ENCODE measurements around the gene KCNS1. TPM values are rescaled to one million over a fixed set of nuclear protein-coding genes. Genes with fewer than 3 reads are reported as not detected.

KCNS1 gene
- total RNA-seq, 1 experiment from 2014 or later: not detected

DNA sequence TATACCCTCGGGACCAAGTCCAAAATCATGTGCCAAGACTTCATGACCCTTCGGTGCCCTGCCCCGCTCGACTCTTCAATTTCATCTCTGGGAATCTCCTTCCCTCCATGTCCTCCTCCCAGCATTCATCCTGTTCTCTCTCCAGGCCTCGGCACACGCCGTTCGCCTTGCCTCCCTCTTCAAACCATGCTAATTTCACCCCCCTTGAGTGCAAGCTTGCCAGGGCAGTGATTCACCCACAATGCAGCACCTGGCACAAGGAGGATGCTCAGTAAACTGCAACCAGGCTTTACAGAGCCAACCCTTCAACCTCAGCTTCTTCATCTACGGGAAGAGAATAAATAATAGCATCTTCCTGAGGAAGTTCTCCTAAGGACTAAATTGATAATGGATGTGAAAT lies 4.1 kb downstream of the KCNS1 start:
- ChIA-PET POLR2A (interaction anchor here (0.9 kb wide), 1 partner anchor 85 kb away, joined by 3 read pairs; no protein-coding TSS in a partner anchor), RAD21 (ENCODE audit: low non-redundant PET in 1 of 2, low total read pairs in 2 of 2, uncharacterized antibody in 2 of 2, unreplicated experiment in 2 of 2) (interaction anchor here (0.5 to 2.3 kb wide), 4 partner anchors 53 to 190 kb away, joined by 3 to 12 read pairs (median 6); no protein-coding TSS in a partner anchor), CTCF (interaction anchor here (1.0 to 7.6 kb wide), 14 partner anchors 8 to 311 kb away, joined by 3 to 92 read pairs (median 6); no protein-coding TSS in a partner anchor)
- Histone ChIP-seq H2AFZ (ENCODE audit: low read depth, low read length, poor library complexity, severe bottlenecking) (no peak overlapping the region), H3K9me2 (ENCODE audit: insufficient read depth) (no peaks in the 10 kb centered on the region), H3K9ac (ENCODE audit: low read length) (no peak overlapping the region), H3K36me3 (ENCODE audit: control insufficient read depth in 1 of 2, insufficient read depth in 2 of 2, low read length in 2 of 2) (no peaks in the 10 kb centered on the region), H4K20me1 (ENCODE audit: insufficient read depth) (no peaks in the 10 kb centered on the region), H3K9me3 (ENCODE audit: control insufficient read depth in 1 of 2, insufficient read depth in 1 of 2, low read depth in 1 of 2, low read length in 2 of 2) (no peaks in the 10 kb centered on the region), H3K27me3 (ENCODE audit: insufficient read depth, low read length) (no peaks in the 10 kb centered on the region), H3K4me3 (replicated peaks in 1 of 2; ENCODE audit: low read depth in 1 of 2, low read length in 2 of 2) (no peak overlapping the region), H3K79me2 (ENCODE audit: insufficient read depth, low read length) (no peaks in the 10 kb centered on the region), H3K27ac (ENCODE audit: low read depth, low read length) (no peak overlapping the region), H3K4me2 (ENCODE audit: low read length) (no peak overlapping the region), H3K4me1 (ENCODE audit: control insufficient read depth in 1 of 2, insufficient read depth in 2 of 2, low read length in 2 of 2) (no peaks in the 10 kb centered on the region)
- DNase-seq (ENCODE audit: low read depth, low spot score) (no peak), ATAC-seq (no peak)
- BruUV-seq (replicated peaks): no TSS peak
- intact Hi-C loops (cut with micrococcal nuclease): loop anchor here (1.0 kb wide), 1 partner anchor 52 kb away; no protein-coding TSS in a partner anchor
- TF ChIP-seq JUND (IDR thresholded peaks at IDR 0.05) (no peak), CBX3 (IDR thresholded peaks at IDR 0.05; ENCODE audit: low read depth) (no peak), EZH2phosphoT487 (IDR thresholded peaks at IDR 0.05; ENCODE audit: borderline replicate concordance) (no peak), YY1 (IDR thresholded peaks at IDR 0.05; ENCODE audit: extremely low read depth, insufficient replicate concordance, low read depth, low read length) (no peak), CEBPB (IDR thresholded peaks at IDR 0.05; ENCODE audit: low read depth) (no peak), ELF1 (IDR thresholded peaks at IDR 0.05; ENCODE audit: borderline replicate concordance, low read depth) (no peak)
- TF ChIP-seq, protein P1, sequence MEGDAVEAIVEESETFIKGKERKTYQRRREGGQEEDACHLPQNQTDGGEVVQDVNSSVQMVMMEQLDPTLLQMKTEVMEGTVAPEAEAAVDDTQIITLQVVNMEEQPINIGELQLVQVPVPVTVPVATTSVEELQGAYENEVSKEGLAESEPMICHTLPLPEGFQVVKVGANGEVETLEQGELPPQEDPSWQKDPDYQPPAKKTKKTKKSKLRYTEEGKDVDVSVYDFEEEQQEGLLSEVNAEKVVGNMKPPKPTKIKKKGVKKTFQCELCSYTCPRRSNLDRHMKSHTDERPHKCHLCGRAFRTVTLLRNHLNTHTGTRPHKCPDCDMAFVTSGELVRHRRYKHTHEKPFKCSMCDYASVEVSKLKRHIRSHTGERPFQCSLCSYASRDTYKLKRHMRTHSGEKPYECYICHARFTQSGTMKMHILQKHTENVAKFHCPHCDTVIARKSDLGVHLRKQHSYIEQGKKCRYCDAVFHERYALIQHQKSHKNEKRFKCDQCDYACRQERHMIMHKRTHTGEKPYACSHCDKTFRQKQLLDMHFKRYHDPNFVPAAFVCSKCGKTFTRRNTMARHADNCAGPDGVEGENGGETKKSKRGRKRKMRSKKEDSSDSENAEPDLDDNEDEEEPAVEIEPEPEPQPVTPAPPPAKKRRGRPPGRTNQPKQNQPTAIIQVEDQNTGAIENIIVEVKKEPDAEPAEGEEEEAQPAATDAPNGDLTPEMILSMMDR (IDR thresholded peaks at IDR 0.05 in 2 of 3, conservative IDR thresholded peaks at IDR 0.05 in 1 of 3; ENCODE audit: borderline replicate concordance in 1 of 3, insufficient read depth in 1 of 3, low read depth in 2 of 3, low read length in 2 of 3): no peak

Data from HCT116 (cell line).